ENCODE results near the gene LBH. TPM values are rescaled to one million over a fixed set of nuclear protein-coding genes. Genes with fewer than 3 reads are reported as not detected.

Gene LBH
- total and polyA plus RNA-seq, 5 donors from 2014 or later: 215 to 299 (median 232) TPM

GRCh38 chr2:30223413-30223874 lies 7.9 kb upstream of the LBH start:
- Mint-ChIP-seq H3K27ac (peak overlapping the region; percentile 99 to 100 (median 100)), H3K4me3 (peak overlapping the region; percentile 16 to 98 (median 86)), H3K36me3 (no peaks in the 10 kb centered on the region), H3K4me1 (peaks cover 19 to 74% (median 47%) of the 10 kb centered on the region in 4 donors), H3K27me3 (no peaks in the 10 kb centered on the region), H3K9me3 (no peaks in the 10 kb centered on the region)
- no peaks in the 10 kb centered on the region for H3K9me3 ChIP-seq (ENCODE audit: control insufficient read depth in 2 of 2, low read length in 2 of 2)
- H3K4me1 ChIP-seq (ENCODE audit: control insufficient read depth, insufficient read depth, low read length, poor library complexity, severe bottlenecking): peaks cover 61% of the 10 kb centered on the region
- no peaks in the 10 kb centered on the region for H3K36me3 ChIP-seq (ENCODE audit: control insufficient read depth, insufficient read depth, low read length)
- H3K4me3 ChIP-seq (ENCODE audit: low read depth, low read length): peak overlapping the region; percentile 17
- peak in 1 of 2 donors; percentile 15 for ATAC-seq (ENCODE audit: low read depth in 2 of 2)
- H3K27ac ChIP-seq (ENCODE audit: insufficient read depth, low read length, poor library complexity, severe bottlenecking): peak overlapping the region; percentile 91
- DNase-seq: no peak
- no peaks in the 10 kb centered on the region for H3K27me3 ChIP-seq (ENCODE audit: control insufficient read depth, insufficient read depth, low read length)

GRCh38 chr2:30224151-30224550 lies 7.2 kb upstream of the LBH start:
- Histone ChIP-seq H3K27me3 (ENCODE audit: control insufficient read depth, insufficient read depth, low read length) (no peaks in the 10 kb centered on the region), H3K36me3 (ENCODE audit: control insufficient read depth, insufficient read depth, low read length) (no peaks in the 10 kb centered on the region), H3K27ac (ENCODE audit: insufficient read depth, low read length, poor library complexity, severe bottlenecking) (peak overlapping the region; percentile 91), H3K4me3 (ENCODE audit: low read depth, low read length) (peak overlapping the region; percentile 17), H3K4me1 (ENCODE audit: control insufficient read depth, insufficient read depth, low read length, poor library complexity, severe bottlenecking) (peaks cover 61% of the 10 kb centered on the region), H3K9me3 (ENCODE audit: control insufficient read depth in 2 of 2, low read length in 2 of 2) (no peaks in the 10 kb centered on the region)
- ATAC-seq (ENCODE audit: low read depth in 2 of 2): no peak
- peak overlapping the region; percentile 99 to 100 (median 100) for H3K27ac Mint-ChIP-seq
- no peak for DNase-seq
- H3K4me3 Mint-ChIP-seq: peak overlapping the region; percentile 16 to 98 (median 86)
- H3K9me3 Mint-ChIP-seq: no peaks in the 10 kb centered on the region
- no peaks in the 10 kb centered on the region for H3K27me3 Mint-ChIP-seq
- H3K36me3 Mint-ChIP-seq: no peaks in the 10 kb centered on the region
- H3K4me1 Mint-ChIP-seq: peaks cover 19 to 75% (median 47%) of the 10 kb centered on the region in 4 donors

GRCh38 chr2:30225131-30225762 lies 6.1 kb upstream of the LBH start:
- peaks cover 67% of the 10 kb centered on the region for H3K4me1 ChIP-seq (ENCODE audit: control insufficient read depth, insufficient read depth, low read length, poor library complexity, severe bottlenecking)
- H3K9me3 Mint-ChIP-seq: no peaks in the 10 kb centered on the region
- H3K4me3 ChIP-seq (ENCODE audit: low read depth, low read length): peak overlapping the region; percentile 92
- DNase-seq: peak; percentile 43 to 86 (median 67)
- H3K9me3 ChIP-seq (ENCODE audit: control insufficient read depth in 2 of 2, low read length in 2 of 2): no peaks in the 10 kb centered on the region
- H3K36me3 ChIP-seq (ENCODE audit: control insufficient read depth, insufficient read depth, low read length): no peaks in the 10 kb centered on the region
- peak; percentile 82 to 85 for ATAC-seq (ENCODE audit: low read depth in 2 of 2)
- H3K36me3 Mint-ChIP-seq: no peaks in the 10 kb centered on the region
- H3K27ac Mint-ChIP-seq: peak overlapping the region; percentile 99 to 100 (median 100)
- H3K27ac ChIP-seq (ENCODE audit: insufficient read depth, low read length, poor library complexity, severe bottlenecking): peak overlapping the region; percentile 91
- no peaks in the 10 kb centered on the region for H3K27me3 ChIP-seq (ENCODE audit: control insufficient read depth, insufficient read depth, low read length)
- peaks cover 19 to 82% (median 51%) of the 10 kb centered on the region in 4 donors for H3K4me1 Mint-ChIP-seq
- peak overlapping the region; percentile 89 to 98 (median 96) for H3K4me3 Mint-ChIP-seq
- H3K27me3 Mint-ChIP-seq: no peaks in the 10 kb centered on the region

- H3K27me3 ChIP-seq (ENCODE audit: control insufficient read depth, insufficient read depth, low read length): no peaks in the 10 kb centered on the region
- no peaks in the 10 kb centered on the region for H3K27me3 Mint-ChIP-seq
- peaks cover 74% of the 10 kb centered on the region for H3K4me1 ChIP-seq (ENCODE audit: control insufficient read depth, insufficient read depth, low read length, poor library complexity, severe bottlenecking)
- ATAC-seq (ENCODE audit: low read depth in 2 of 2): no peak
- H3K9me3 ChIP-seq (ENCODE audit: control insufficient read depth in 2 of 2, low read length in 2 of 2): no peaks in the 10 kb centered on the region
- H3K27ac Mint-ChIP-seq: peak overlapping the region; percentile 99 to 100 (median 100)
- peak overlapping the region; percentile 92 for H3K4me3 ChIP-seq (ENCODE audit: low read depth, low read length)
- no peak for DNase-seq
- H3K36me3 Mint-ChIP-seq: no peaks in the 10 kb centered on the region
- peak overlapping the region; percentile 91 for H3K27ac ChIP-seq (ENCODE audit: insufficient read depth, low read length, poor library complexity, severe bottlenecking)
- H3K4me3 Mint-ChIP-seq: peak overlapping the region; percentile 89 to 98 (median 96)
- peaks cover 19 to 84% (median 54%) of the 10 kb centered on the region in 4 donors for H3K4me1 Mint-ChIP-seq
- H3K36me3 ChIP-seq (ENCODE audit: control insufficient read depth, insufficient read depth, low read length): no peaks in the 10 kb centered on the region
- H3K9me3 Mint-ChIP-seq: no peaks in the 10 kb centered on the region
Observed at GRCh38 chr2:30226144-30227032, 4.9 kb upstream of the LBH start.

- Mint-ChIP-seq H3K27ac (peak overlapping the region in 2 of 3 donors; percentile 23 to 78), H3K4me1 (peaks cover 14 to 62% (median 41%) of the 10 kb centered on the region in 4 donors), H3K27me3 (peaks cover 4% of the 10 kb centered on the region), H3K9me3 (no peaks in the 10 kb centered on the region), H3K36me3 (peaks cover 6% of the 10 kb centered on the region), H3K4me3 (peak overlapping the region; percentile 90 to 95 (median 93))
- DNase-seq (no peak), ATAC-seq (ENCODE audit: low read depth in 2 of 2) (no peak)
- Histone ChIP-seq H3K4me3 (ENCODE audit: low read depth, low read length) (no peak overlapping the region), H3K36me3 (ENCODE audit: control insufficient read depth, insufficient read depth, low read length) (peaks cover 4% of the 10 kb centered on the region), H3K4me1 (ENCODE audit: control insufficient read depth, insufficient read depth, low read length, poor library complexity, severe bottlenecking) (peaks cover 64% of the 10 kb centered on the region), H3K27ac (ENCODE audit: insufficient read depth, low read length, poor library complexity, severe bottlenecking) (no peak overlapping the region), H3K27me3 (ENCODE audit: control insufficient read depth, insufficient read depth, low read length) (no peaks in the 10 kb centered on the region), H3K9me3 (ENCODE audit: control insufficient read depth in 2 of 2, low read length in 2 of 2) (no peaks in the 10 kb centered on the region)
Observed at GRCh38 chr2:30229596-30229995, 1.7 kb upstream of the LBH start.

GRCh38 chr2:30230497-30231211 lies 680 bp upstream of the LBH start:
- no peak for DNase-seq
- no peak for ATAC-seq (ENCODE audit: low read depth in 2 of 2)
- peaks cover 4% of the 10 kb centered on the region for H3K27me3 Mint-ChIP-seq
- no peaks in the 10 kb centered on the region for H3K9me3 Mint-ChIP-seq
- H3K36me3 Mint-ChIP-seq: peaks cover 13% of the 10 kb centered on the region
- H3K27ac Mint-ChIP-seq: peak overlapping the region in 2 of 3 donors; percentile 93 to 94
- H3K4me3 ChIP-seq (ENCODE audit: low read depth, low read length): peak overlapping the region; percentile 65
- peaks cover 64% of the 10 kb centered on the region for H3K4me1 ChIP-seq (ENCODE audit: control insufficient read depth, insufficient read depth, low read length, poor library complexity, severe bottlenecking)
- peak overlapping the region; percentile 90 to 95 (median 93) for H3K4me3 Mint-ChIP-seq
- peaks cover 4 to 61% (median 40%) of the 10 kb centered on the region in 4 donors for H3K4me1 Mint-ChIP-seq
- peaks cover 13% of the 10 kb centered on the region for H3K36me3 ChIP-seq (ENCODE audit: control insufficient read depth, insufficient read depth, low read length)
- peak overlapping the region; percentile 96 for H3K27ac ChIP-seq (ENCODE audit: insufficient read depth, low read length, poor library complexity, severe bottlenecking)
- no peaks in the 10 kb centered on the region for H3K27me3 ChIP-seq (ENCODE audit: control insufficient read depth, insufficient read depth, low read length)
- no peaks in the 10 kb centered on the region for H3K9me3 ChIP-seq (ENCODE audit: control insufficient read depth in 2 of 2, low read length in 2 of 2)

Data from CD4-positive, CD25-positive, alpha-beta regulatory T cell (primary cell).